ENCODE results near the gene PNP. TPM values are rescaled to one million over a fixed set of nuclear protein-coding genes. Genes with fewer than 3 reads are reported as not detected.
"Not testable (repeated sequence)": the region's sequence is repeated elsewhere in the genome, so short reads cannot be mapped to it uniquely, and the experiment has no call there.

The PNP gene
- polyA plus RNA-seq, 3 donors = 63.2 to 112 (median 67.5) TPM

DNA sequence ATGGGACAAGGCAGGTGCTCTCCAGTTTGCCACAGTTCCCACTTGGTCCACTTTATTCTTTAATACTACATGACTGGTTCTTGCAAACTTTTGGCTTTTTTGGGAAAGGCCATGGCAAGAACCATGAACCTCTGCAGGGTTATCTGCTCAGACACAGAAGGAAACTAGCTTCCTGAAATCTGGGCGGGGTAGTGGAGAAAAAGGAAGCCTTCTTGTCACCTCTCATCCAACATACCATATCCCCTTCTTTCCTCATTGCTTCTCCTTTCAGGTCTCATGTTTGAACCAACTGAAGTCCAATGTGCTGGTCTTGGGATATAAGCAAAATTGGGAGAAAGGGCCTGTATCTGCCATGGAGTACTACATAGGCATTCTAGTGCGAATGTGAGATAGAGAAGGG, 27.7 kb upstream of the PNP start:
- intact Hi-C loops (cut with micrococcal nuclease) = no loop called here
- peak overlapping the region in 3 of 7 donors; percentile 21 to 55 (median 51) for H3K27ac Mint-ChIP-seq
- Histone ChIP-seq H3K79me2 (ENCODE audit: insufficient read depth, low read length) (no peaks in the 10 kb centered on the region), H3K4me3 (replicated peaks in 1 of 3; ENCODE audit: low read depth in 2 of 3, low read length in 3 of 3) (peak overlapping the region in 1 of 3 experiments; percentile 38), H3K27me3 (ENCODE audit: control insufficient read depth in 2 of 2, insufficient read depth in 2 of 2, low read length in 2 of 2) (no peaks in the 10 kb centered on the region), H3K4me2 (replicated peaks; ENCODE audit: extremely low read depth, low read length, poor library complexity, severe bottlenecking) (peak overlapping the region; percentile 58), H2AFZ (ENCODE audit: insufficient read depth, low read depth, low read length, poor library complexity, severe bottlenecking) (peak overlapping the region; percentile 56), H3K9ac (ENCODE audit: insufficient read depth, low read length, poor library complexity, severe bottlenecking) (no peak overlapping the region), H3K36me3 (replicated peaks in 1 of 2; ENCODE audit: control insufficient read depth in 1 of 2, insufficient read depth in 2 of 2, low read length in 2 of 2) (peaks cover 9 to 17% of the 10 kb centered on the region in 2 donors), H3K9me3 (replicated peaks in 1 of 2; ENCODE audit: control insufficient read depth in 1 of 2, insufficient read depth in 1 of 2, low read length in 2 of 2) (no peaks in the 10 kb centered on the region), H3K4me1 (ENCODE audit: control insufficient read depth in 1 of 2, insufficient read depth in 2 of 2, low read length in 2 of 2) (peaks cover 52 to 58% of the 10 kb centered on the region in 2 donors), H3K27ac (ENCODE audit: low read depth in 1 of 2, low read length in 2 of 2) (peak overlapping the region in 1 of 2 donors; percentile 21), H4K20me1 (ENCODE audit: insufficient read depth, low read length) (no peaks in the 10 kb centered on the region)
- H3K9me3 Mint-ChIP-seq = peaks cover 0 to 9% (median 0%) of the 10 kb centered on the region in 7 donors
- H3K4me3 Mint-ChIP-seq = peak overlapping the region in 1 of 2 donors; percentile 78
- WGBS (ENCODE audit: insufficient coverage) = 86% methylated on average over 1 of the region's 2 CpGs
- TF ChIP-seq, protein P1, sequence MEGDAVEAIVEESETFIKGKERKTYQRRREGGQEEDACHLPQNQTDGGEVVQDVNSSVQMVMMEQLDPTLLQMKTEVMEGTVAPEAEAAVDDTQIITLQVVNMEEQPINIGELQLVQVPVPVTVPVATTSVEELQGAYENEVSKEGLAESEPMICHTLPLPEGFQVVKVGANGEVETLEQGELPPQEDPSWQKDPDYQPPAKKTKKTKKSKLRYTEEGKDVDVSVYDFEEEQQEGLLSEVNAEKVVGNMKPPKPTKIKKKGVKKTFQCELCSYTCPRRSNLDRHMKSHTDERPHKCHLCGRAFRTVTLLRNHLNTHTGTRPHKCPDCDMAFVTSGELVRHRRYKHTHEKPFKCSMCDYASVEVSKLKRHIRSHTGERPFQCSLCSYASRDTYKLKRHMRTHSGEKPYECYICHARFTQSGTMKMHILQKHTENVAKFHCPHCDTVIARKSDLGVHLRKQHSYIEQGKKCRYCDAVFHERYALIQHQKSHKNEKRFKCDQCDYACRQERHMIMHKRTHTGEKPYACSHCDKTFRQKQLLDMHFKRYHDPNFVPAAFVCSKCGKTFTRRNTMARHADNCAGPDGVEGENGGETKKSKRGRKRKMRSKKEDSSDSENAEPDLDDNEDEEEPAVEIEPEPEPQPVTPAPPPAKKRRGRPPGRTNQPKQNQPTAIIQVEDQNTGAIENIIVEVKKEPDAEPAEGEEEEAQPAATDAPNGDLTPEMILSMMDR (IDR thresholded peaks at IDR 0.05) = no peak
- H3K4me1 Mint-ChIP-seq = peaks cover 55% of the 10 kb centered on the region
- peak in 2 of 3 donors; percentile 22 to 30 for DNase-seq
- peaks cover 0 to 1% (median 0%) of the 10 kb centered on the region in 3 donors for H3K27me3 Mint-ChIP-seq (ENCODE audit: low read depth in 3 of 3)
- H3K36me3 Mint-ChIP-seq = peaks cover 0 to 2% of the 10 kb centered on the region in 2 donors

- H3K79me2 ChIP-seq (ENCODE audit: insufficient read depth, low read length); H4K20me1 ChIP-seq (ENCODE audit: insufficient read depth, low read length); H3K27me3 Mint-ChIP-seq (ENCODE audit: low read depth in 3 of 3); H3K27ac Mint-ChIP-seq; H3K9me3 ChIP-seq (replicated peaks in 1 of 2; ENCODE audit: control insufficient read depth in 1 of 2, insufficient read depth in 1 of 2, low read length in 2 of 2); intact Hi-C loops (cut with micrococcal nuclease); DNase-seq; H3K36me3 Mint-ChIP-seq; H2AFZ ChIP-seq (ENCODE audit: insufficient read depth, low read depth, low read length, poor library complexity, severe bottlenecking); H3K4me2 ChIP-seq (replicated peaks; ENCODE audit: extremely low read depth, low read length, poor library complexity, severe bottlenecking); H3K4me3 ChIP-seq (replicated peaks in 1 of 3; ENCODE audit: low read depth in 2 of 3, low read length in 3 of 3); H3K27ac ChIP-seq (ENCODE audit: low read depth in 1 of 2, low read length in 2 of 2); H3K27me3 ChIP-seq (ENCODE audit: control insufficient read depth in 2 of 2, insufficient read depth in 2 of 2, low read length in 2 of 2); H3K9ac ChIP-seq (ENCODE audit: insufficient read depth, low read length, poor library complexity, severe bottlenecking); H3K9me3 Mint-ChIP-seq; H3K4me3 Mint-ChIP-seq: not testable (repeated sequence)
- peaks cover 34 to 39% of the 10 kb centered on the region in 2 donors for H3K4me1 ChIP-seq (ENCODE audit: control insufficient read depth in 1 of 2, insufficient read depth in 2 of 2, low read length in 2 of 2)
- WGBS (ENCODE audit: insufficient coverage) = no CpG with 5 or more reads among the region's 4 CpGs
- peaks cover 31 to 39% of the 10 kb centered on the region in 2 donors for H3K36me3 ChIP-seq (replicated peaks in 1 of 2; ENCODE audit: control insufficient read depth in 1 of 2, insufficient read depth in 2 of 2, low read length in 2 of 2)
- peaks cover 37% of the 10 kb centered on the region for H3K4me1 Mint-ChIP-seq
These were observed 25.6 kb upstream of the PNP start for GRCh38 chr14:20443650-20444049.

All from CD14-positive monocyte (primary cell).